NCI-H82 (cell line): ENCODE data around the gene NAB2.
A peak's percentile ranks its signal among the peaks of the same experiment; 100 is the strongest.
"Not testable (repeated sequence)": the region's sequence is repeated elsewhere in the genome, so short reads cannot be mapped to it uniquely, and the experiment has no call there.

Source experiments
- DNase-seq: peaks from one replicate; lab custom pipeline; 2025; lab: John Stamatoyannopoulos, UW

NAB2 gene

DNA sequence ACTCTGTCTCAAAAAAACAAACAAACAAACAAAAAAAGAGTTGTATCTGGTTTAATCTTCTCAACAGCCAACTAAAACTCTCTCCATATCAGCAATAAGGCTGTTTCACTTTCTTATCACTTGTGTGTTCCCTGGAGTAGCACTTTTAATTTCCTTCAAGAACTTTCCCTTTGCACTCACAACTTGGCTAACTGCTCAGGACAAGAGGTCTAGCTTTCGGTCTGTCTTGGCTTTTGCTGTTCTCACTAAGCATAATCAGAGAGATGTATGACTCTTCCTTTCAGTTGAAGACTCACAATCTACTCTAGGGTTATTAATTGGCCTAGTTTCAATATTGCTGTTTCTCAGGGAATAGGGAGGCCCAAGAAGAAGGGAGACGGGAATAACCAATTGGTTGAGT is 22.7 kb upstream of the NAB2 start:
- DNase-seq: no peak

DNA sequence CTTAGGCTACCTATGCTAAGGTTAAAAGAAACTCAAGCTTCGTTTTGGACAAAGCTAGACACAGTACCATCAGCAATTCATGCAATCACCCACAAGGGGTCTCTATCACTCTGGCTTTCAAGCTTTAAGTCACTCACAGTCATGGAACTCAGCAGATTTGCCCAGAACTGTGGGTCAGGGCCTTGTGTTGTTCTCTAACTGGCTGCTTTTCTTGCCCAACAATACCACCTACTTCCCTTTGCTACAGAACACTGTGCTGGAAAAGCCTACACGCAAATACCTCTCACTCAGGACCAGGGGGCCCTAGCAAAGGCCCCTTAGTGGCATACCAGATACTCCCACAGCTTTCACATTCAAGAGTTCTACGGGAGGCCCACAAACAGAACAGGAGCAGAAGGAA is 19.4 kb upstream of the NAB2 start:
- DNase-seq: peak; percentile 86

GRCh38 chr12:57072661-57073060 is 16.3 kb upstream of the NAB2 start:
- no peak for DNase-seq

- DNase-seq: not testable (repeated sequence)
Observed at GRCh38 chr12:57073566-57074450, 15.1 kb upstream of the NAB2 start.

DNA sequence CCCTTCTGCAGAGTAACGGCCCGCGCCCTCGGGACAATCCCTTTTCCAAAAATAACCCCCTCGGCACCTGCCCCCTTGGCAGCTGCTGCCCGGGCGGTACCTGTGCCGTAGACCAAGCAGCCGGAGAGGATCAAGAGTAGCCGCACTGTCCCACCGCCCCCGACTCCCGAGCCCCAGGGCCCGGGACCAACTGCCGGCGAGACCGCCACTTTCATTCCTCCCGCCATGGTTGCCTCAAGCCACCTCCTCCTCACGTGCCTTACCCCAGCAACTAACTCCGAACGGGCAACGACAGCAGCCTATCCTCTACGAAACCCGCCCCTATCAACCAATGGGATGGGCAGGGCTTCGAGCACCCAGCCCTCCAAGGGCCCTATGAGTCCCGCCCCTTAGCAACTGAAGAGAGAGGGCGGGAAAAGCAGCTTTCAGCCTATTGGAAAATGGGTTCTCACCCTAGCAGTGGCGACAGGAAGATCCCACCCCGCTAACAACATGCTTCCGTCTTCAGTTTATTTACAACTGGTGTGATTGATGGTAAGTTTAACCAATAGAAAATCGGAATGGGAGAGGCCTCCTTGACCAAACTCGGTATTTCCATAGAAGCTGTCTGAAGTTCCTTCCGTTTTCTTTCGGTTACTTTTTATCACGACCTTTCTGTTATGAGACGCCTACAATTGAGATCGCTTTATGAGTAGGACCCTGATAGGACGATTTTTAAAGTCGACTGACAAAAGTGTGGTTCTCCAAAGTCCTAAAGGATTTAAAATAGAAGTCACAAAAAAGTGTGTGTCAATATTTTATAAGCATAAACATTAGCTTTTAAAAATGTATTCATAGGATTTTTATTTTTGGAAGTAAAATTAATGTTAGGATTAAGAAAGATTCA is 10.2 kb upstream of the NAB2 start, which contains the start of gene NEMP1:
NEMP1 (minus strand) TSS at position 273 of the 886 bp plus-strand sequence; CDS start at position 227, 46 bp downstream.
- DNase-seq: peak; percentile 100

- no peak for DNase-seq
Observed at GRCh38 chr12:57079821-57080220, 9.1 kb upstream of the NAB2 start.

DNA sequence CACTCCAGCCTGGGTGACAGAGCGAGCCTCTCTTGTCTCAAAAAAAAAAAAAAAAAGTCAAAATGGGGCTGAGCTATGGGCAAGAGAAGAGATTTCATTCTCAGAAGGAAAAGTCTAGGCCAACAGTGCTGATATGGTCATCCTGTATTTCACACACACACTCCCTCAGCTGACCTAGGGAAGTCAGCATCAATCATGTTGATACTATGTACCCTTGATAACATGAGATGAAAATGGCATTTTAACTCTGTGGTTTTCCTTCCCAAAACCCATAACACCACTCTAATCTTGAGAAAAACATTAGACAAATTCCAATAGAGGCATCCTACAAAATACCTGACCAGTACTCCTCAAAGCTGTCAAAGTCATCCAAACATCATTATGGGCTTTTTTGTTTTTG is 8.1 kb upstream of the NAB2 start:
- DNase-seq: no peak

GRCh38 chr12:57085999-57086492 is 2.9 kb upstream of the NAB2 start:
- DNase-seq: peak; percentile 79

GRCh38 chr12:57086493-57087009 is 2.4 kb upstream of the NAB2 start:
- DNase-seq: peak; percentile 83

- peak; percentile 94 for DNase-seq
Observed at GRCh38 chr12:57087010-57087690, 1.8 kb upstream of the NAB2 start.

DNA sequence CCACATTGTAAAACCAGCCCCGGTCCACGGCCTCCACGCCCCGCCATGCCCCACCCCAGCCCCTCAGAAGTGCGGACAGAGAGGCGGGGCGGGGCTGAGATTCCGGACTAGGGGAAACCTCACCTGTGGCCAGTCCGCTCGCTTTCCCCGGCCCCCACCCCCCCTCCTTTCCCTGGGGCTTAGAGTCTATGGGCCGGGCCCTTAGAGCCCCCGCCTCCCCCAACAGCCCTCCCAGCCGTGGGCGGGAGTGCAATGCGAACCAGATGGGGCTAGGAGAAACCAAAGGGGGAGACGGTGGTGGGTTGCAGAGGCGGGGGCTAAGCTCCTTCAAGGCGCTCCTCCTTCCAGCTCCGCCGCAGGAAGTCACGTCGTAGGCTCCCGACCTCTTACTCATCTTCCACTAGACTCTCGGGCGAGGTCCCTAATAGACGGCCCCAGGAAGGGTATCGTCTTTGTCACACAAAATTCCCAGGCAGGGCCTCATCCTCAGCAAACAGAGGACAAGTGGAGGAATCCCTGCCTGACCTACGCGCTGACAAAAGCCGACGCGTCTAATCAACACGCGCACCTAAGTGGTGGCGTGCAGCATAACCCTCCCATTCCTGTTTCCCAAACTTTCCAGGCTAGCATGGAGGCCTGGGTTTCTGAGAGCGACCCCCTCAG is 1.1 kb upstream of the NAB2 start:
- DNase-seq: peak; percentile 99

GRCh38 chr12:57089271-57090245 is 644 bp downstream of the NAB2 start:
- peak; percentile 84 for DNase-seq

- DNase-seq: no peak
Observed at GRCh38 chr12:57090490-57090889, 1.6 kb downstream of the NAB2 start.

GRCh38 chr12:57090924-57091637 is 2.2 kb downstream of the NAB2 start:
- no peak for DNase-seq

DNA sequence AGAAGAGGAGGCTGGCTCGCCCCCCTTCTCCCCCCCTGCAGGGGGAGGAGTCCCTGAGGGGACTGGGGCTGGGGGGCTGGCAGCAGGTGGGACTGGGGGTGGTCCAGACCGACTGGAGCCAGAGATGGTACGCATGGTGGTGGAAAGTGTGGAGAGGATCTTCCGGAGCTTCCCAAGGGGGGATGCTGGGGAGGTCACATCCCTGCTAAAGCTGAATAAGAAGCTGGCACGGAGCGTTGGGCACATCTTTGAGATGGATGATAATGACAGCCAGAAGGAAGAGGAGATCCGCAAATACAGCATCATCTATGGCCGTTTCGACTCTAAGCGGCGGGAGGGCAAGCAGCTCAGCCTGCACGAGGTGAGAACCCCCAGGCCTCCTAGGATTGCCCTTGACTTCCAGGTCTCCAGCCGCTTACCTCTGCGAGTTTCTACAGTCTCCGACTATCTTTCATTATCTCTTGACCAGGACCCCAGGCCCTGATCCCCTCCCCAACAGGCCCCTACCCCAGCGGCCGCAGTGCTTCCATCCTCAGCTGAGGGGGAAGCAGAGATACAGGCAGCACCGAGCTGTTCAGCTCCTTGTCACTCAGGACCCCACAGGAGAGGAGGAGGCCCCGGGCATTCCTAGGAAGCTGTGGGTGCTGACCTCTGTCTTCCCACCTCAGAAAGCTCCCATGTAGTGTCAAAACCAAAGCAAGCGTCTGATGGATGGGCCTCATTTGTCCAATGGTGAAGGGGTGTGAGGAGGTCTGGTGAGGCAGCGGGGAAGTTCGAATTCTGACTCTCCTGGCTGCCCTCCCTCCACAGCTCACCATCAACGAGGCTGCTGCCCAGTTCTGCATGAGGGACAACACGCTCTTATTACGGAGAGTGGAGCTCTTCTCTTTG is 3.0 kb downstream of the NAB2 start:
- DNase-seq: no peak

DNA sequence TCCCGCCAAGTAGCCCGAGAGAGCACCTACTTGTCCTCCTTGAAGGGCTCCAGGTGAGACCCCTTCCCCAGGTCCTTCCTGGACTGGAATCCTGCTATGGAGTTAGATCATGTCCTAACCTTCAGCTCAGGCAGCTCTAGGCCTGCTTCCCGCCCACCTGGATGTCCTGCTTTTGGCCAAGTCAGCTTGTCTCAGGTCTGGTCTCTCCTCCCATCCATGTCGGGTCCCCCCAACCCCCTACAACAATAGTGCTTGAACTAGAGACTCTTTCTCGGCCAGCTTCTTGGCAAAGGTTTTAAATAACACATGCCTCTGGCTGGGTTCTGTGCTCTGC is 3.6 kb downstream of the NAB2 start:
- no peak for DNase-seq

GRCh38 chr12:57092876-57093414 is 4.0 kb downstream of the NAB2 start:
- DNase-seq: no peak
